Measurements from ENCODE around the gene TFCP2. TPM values are rescaled to one million over a fixed set of nuclear protein-coding genes. Genes with fewer than 3 reads are reported as not detected.

TFCP2 gene
- total RNA-seq, 1 donor from 2014 or later: 45.1 TPM

DNA sequence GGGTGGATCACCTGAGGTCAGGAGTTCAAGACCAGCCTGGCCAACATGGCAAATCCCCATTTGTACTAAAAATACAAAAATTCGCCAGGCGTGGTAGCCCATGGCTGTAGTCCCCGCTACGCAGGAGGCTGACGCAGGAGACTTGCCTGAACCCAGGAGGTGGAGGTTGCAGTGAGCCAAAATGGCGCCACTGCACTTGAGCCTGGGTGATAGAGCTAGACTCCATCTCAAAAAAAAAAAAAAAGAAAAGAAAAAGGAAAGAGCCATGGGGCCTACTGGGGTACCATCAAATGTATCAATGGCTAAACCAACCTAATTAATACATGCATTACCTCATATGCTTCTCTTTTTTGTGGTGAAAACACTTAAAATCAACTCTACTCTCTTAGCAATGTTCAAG is 10.7 kb downstream of the TFCP2 start:
- intact Hi-C loops (cut with micrococcal nuclease): no loop called here

DNA sequence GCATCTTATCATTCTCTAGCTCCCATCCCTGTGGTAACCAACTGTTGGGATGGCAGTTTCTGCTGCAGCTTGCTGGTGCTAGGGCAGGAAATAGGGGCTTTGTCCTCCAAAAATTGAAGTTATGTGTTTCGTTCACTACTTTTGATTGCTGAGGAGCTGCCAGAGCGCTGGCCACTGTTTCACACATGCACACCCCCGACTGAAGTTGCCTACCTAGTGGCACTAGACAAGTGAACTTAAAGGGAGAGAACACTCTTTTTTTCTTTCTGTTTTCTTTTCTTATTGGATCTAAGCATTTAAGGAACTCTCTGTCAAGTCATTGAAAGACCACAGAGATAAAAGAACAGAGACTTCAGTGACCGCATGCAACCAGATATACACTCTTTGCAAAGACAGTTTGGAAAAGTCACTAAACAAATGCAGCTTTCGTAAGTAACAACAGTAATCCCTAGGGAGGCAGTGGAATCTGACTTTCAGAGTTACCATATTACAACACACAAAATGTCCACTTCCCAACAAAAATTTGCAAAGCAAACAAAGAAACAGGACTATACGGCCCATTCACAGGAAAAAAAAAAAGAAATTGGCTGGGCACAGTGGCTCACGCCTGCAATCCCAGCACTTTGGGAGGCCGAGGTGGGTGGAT is 12.0 kb downstream of the TFCP2 start:
- intact Hi-C loops (cut with micrococcal nuclease): no loop called here

DNA sequence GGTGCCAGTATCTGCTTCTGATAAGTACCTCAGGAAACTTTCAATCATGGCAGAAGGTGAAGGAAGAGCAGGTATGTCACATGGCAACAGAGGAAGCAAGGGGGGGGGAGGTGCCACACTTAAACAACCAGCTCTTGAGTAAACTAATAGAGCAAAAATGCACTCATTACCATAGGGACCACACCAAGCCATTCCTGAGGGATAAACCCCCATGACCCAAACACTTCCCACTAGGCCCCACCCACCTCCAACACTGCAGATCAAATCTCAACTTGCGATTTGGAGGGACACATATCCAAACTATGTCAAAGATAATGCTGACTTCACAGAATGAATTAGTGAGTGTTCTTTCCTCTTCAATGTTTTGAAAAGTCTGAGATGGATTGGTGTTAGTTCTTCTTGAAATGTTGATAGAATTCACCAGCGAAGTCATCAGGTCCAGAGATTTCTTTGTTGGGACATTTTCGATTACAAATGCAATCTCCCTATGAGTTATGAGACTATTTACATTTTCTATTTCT is 16.6 kb downstream of the TFCP2 start:
- intact Hi-C loops (cut with micrococcal nuclease): loop anchor here (2.0 kb wide), 1 partner anchor 16 kb away; the partner anchor contains the start of gene TFCP2

DNA sequence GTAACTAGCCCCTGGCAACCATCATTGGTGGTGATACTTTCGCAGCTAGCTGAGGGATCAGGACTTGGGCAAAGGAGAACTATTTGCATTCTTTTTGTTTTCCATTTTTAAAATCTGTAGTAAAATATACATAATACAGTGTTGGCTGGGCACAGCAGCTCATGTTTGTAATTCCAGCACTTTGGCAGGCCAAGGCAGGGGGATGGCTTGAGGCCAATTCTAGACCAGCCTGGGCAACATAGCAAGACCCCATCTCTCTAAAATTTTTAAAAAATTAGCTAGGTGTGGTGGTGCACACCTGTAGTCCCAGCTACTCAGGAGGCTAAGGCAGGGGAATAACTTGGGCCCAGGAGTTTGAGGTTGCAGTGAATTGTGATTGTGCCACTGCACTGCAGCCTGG is 20.0 kb downstream of the TFCP2 start:
- intact Hi-C loops (cut with micrococcal nuclease): no loop called here

DNA sequence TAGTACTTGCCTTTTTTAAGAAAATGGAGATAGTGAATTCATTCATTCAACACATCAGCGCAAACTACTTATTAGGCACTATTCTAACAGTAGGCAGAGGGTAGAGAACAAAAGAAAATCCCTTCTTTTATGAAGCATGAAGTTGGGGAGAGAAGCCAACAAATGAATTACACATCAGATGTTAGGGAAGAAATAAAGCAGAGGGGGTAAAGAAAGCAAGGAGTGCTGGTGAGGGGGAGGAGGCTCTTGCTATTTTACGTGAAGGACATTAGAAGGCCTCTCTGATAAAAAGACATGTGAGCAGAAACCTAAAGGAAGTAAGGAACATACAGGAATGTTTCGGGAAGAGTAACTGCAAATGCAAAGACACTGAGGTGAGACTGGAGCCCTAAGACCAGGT is 22.2 kb downstream of the TFCP2 start:
- intact Hi-C loops (cut with micrococcal nuclease): no loop called here

DNA sequence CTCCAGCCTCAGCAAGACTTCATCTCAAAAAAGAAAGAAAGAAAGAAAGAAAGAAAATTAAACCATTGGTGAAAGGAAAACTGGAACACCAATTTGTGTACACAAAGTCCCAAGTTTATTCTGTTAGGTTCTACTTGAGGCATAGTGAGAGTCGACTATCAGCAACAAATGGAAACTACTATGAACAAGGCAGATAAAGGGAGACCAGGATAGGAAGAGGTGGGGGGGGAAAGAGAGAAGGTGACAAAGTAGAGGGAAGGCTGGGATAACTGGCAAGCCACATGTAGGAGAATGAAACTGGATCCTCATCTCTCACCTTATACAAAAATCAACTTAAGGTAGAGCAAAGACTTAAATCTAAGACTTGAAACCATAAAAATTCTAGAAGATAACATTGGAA is 25.6 kb downstream of the TFCP2 start:
- intact Hi-C loops (cut with micrococcal nuclease): no loop called here

DNA sequence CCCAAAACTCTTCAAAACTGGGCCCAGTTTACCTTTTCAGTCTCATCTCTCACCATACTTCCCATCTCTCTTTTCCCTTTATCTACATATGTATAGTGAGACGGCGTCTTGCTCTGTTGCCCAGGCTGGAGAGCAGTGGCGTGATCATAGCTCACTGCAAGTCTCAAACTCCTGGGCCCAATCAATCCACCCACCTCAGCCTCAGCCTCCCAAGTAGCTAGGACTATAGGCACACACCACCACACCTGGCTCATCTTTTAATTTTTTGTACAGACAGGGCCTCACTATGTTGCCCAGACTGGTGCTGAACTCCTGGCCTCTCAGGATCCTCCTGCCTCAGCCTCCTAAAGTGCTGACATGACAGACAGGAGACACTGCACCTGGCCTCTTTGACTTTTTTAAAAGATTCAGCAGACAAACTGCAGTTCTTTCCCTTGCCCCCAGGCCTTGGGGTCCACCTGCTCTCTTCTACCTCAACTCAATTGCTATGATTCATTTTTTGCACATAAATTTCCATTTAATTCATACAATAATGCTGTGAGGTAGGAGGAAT is 33.6 kb downstream of the TFCP2 start:
- intact Hi-C loops (cut with micrococcal nuclease): no loop called here

DNA sequence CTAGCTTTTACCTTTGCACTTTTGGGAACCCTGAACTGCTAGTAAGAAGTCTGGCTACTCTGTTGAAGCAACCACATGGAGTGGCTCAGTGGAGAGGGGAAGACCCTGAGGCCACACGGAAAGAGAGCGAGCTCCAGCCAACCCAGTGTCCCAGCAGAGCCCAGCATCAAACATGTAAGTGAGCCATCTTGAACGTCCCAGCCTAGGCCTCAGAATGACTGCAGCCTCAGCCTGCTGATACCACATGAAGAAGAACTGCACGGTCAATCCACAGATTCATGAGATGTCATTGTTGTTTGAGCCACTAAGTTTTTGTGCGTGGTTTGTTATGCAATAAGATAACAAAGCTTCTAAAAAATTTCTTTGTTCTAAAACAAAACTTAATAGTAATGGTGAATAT is 40.2 kb downstream of the TFCP2 start:
- intact Hi-C loops (cut with micrococcal nuclease): no loop called here

DNA sequence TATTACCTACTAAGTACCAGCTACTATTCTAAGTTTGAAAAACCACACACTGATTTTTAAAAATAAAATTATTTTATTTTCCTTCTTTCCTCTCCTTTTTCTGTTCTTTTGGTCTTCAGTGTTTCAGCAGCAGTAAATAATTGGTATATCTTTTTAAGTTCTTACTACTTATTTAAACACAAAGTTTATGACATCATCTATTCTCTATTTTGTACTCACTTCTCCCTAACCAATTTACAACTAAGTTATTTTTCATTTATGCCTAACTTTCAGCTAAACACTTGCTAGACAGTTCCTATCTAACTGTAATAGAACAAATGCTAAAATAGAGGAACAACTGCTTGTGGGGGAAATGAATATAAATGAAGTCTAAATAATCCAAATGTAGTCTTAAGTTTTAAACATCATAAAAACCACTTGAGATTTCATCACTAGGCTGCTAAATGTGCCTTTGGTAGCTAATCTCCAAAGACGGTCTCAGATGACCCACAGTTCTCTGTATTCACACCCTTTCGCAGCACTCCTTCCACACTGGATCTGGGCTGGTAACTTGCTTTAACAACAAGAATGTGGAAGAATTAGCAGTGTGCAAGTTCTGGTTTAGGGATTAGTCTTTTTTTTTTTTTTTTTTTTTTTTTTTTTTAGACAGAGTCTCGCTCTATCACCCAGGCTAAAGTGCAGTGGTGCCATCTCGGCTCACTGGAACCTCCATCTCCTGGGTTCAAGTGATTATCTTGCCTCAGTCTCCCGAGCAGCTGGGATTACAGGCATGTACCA is 41.0 kb downstream of the TFCP2 start:
- intact Hi-C loops (cut with micrococcal nuclease): no loop called here

DNA sequence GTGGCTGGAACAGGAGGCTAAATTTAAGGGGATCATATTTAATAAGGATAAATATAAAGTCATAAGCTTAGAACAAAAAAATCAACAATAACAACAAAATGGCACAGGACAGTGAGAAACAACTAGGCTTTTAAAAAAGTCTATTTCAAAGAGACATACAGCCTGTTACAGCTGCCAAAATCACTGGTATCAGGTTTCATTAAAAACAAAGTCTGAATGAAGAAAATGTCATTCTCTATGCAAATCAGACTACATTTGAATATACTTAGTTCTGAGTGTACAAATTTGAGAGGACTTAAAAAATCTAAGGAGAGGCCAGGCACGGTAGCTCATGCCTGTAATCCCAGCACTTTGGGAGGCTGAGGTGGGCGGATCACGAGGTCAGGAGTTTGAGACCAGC is 44.0 kb downstream of the TFCP2 start:
- intact Hi-C loops (cut with micrococcal nuclease): no loop called here

DNA sequence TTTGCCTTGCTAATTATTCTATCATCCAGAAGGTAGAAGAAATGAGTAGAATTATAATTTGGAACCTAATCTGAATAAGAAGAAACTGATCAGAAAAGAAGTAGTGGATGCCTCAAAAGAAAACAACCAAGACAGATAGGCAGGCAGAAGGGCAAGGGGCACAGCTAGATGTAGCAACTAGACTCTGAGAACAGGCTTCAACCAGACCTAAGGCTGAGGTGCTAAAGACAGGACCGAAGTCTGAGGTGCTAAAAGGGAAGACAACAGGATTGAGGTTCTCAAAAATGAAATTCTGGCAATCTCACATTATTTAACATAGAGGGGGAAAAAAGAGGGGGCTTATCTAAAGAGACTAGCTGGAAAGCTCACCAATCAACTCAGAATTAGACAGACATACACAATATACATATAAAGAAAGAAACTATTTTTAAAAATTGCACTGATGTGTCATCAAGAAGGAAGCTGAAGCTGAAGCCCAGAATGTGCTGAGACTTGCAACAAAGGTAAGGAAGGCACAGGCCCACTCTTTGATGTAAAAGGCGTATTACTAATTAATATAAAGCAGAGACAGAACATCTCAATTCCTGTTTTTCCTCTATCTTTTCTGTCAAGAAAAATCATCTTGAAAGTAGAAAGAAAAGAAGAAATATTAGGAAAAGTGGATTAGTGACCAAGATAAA is 45.7 kb downstream of the TFCP2 start:
- intact Hi-C loops (cut with micrococcal nuclease): no loop called here

DNA sequence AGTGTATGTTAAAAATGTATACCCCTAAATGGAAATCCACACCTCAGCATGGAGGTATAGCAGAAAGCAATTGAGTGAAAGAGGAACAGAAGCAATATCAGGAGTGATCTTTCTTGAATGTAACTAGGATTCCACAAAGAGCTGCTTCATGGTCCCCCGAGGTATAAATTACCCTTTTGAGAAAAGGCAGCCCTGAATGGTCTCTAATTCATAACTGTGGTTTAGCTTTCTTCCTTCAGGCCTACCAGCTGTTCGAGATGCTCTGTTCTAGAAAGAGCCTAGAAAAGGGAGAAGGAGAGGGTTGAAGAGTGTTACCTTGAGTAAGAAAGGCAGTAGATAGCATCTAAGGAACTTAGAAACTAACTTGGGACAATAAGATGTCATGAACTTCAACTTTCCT is 46.6 kb downstream of the TFCP2 start:
- intact Hi-C loops (cut with micrococcal nuclease): no loop called here

DNA sequence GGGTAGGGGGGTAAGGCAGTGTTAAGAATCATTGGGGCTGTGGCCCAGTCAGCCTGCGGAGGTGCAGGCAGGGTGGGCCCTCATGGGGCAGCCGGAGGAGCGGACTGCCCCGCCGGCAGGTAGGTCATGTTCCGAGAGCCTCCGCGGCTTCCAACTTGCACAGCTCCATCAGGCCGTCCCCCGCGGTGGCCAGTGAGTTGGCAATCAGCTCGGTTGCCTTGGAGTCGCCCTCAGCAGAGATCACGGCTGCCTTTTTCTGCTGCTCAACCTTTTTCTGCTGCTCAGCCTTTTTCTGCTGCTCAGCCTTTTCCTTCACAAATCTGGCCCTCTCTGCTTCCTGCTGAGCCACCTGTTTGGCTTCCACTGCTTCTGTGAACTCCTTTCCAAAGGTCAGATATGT is 48.4 kb downstream of the TFCP2 start:
- intact Hi-C loops (cut with micrococcal nuclease): no loop called here

DNA sequence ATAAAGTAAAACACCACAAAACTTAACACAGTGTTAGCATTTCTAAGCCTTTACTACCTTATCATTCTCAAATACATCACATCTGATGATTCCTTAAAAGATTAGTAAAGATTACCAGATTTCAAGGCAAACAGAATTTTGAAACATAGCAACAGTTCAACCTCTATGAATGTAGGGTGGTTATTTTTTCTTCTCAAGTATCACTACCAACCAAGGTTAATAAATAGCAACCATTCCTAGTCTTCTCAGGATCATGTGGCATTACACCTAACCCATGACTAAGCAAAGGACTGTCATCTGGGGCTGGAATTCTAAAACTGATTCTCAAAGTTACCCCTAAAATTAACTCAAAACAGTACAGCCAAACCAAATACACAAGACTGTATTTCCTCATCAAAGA is 50.1 kb downstream of the TFCP2 start:
- intact Hi-C loops (cut with micrococcal nuclease): no loop called here

DNA sequence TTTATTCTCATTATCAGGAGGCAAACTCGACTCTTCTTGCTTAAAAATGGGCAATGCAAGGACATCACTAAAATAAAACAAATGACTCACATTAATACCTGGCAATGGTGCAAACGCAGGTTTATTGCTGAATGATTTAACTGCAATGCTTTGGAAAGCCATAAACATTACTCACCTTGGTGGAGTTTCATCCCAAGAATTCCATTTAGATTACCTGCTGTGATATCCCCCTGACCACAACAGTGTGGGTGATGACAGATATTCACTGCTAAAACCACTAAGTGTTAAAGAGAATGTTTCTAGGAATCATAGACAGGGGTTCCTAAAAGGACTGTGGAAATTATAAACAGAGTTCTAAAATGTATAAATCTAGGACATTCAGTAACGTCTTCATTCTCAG is 54.2 kb downstream of the TFCP2 start:
- intact Hi-C loops (cut with micrococcal nuclease): no loop called here

DNA sequence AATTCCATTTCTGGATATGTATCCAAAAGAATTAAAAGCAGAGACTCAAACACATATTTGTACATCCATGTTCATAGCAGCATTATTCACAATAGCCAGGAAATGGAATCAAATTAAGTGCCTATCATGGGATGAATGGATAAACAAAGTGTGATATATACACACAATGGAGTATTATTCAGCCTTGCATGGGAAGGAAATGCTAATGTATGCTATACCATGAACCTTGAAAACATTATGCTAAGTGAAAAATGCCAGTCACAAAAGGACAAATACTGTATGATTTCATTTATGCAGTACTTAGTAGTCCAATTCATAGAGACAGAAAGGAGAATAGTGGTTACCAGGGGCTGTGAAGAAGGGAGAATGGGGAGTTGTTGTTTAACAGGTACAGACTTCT is 57.4 kb downstream of the TFCP2 start:
- intact Hi-C loops (cut with micrococcal nuclease): no loop called here

DNA sequence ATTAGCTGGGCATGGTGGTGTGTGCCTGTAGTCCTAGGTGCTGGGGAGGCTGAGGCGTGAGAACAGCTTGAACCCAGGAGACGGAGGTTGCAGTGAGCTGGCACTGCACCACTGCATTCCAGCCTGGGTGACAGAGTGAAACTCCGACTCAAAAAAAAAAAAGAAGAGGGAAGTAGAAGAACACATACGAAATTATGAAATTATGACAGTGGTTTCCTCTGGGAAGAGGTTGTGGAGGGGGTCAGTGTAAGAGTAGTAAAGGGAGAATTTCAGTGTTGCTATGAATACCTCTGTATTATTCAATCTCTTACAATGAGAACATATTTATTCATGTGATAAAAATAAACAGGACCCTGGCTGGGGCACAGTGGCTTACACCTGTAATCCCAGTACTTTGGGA is 64.8 kb downstream of the TFCP2 start:
- intact Hi-C loops (cut with micrococcal nuclease): no loop called here

DNA sequence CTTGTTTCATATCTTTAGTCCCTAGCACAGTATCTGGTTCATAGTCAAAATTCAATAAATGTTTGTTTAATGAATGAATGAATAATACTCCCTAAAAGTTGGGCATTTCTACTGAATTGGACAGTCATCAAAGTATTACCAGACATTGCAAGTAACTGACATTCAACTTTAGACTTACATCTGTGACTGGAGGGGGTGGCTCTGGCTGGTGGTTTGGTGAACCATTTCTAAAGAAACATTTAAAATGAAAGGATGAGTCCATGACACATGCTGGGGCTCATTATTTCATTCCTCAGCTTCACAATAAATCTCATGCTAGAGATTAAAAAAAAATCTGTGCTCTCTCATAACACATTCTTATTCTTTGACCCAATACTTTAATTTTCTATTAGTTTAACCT is 69.0 kb downstream of the TFCP2 start:
- intact Hi-C loops (cut with micrococcal nuclease): no loop called here

DNA sequence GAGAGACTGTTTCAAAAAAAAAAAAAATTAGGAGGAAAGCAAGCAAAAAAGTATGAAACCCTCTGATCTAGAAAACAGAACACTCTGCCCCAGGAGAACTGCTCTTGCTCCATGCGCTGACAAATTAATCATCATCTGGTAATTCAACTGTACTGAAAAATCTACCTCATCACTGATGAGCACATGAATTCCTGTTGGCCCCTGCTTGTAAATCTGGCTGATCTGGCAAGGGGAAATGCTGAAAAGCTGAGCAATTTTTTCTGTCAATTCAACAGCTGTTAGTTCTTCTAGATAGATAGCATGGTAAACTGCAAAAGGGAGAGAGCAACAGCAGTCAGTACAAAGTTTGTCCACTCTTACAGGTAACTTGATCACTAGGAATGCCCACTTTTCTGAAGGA is 74.3 kb downstream of the TFCP2 start:
- intact Hi-C loops (cut with micrococcal nuclease): no loop called here

DNA sequence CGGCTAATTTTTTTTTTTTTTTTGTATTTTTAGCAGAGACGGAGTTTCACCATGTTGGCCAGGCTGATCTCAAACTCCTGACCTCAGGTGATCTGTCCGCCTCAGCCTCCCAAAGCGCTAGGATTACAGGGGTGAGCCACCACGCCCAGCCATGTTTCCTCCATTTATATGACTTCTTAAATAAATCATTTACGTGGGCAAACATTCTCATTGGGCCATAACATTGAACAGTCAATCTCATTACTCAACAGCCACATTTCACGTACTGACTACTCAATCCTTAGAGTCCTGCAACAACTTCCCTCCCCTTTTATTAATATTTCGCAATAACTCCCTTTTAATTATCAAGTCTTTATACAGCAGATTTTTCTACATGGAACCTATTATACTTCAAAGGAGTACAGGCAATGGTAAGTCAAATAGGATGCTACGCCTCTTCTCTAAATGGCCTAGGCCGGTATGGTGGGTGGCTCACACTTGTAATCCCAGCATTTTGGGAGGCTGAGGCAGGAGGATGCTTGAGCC is 82.2 kb downstream of the TFCP2 start:
- intact Hi-C loops (cut with micrococcal nuclease): no loop called here

DNA sequence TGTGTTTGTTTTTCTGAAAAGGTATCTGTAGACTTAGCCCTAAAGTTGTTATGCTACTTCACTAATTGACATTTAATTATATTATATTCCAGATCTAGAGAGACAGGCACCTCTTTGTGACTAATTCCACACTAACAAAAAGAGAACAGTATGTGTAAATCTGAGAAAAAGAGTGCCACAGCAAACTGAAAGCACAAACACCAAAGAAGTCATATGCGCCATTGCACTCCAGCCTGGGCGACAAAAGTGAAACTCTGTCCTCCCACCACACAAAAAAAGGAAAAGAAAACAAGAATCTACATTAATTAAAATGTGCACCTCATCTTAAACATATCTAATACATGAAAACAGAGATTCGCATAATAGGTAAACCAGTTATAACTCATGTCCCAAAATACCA is 85.1 kb downstream of the TFCP2 start:
- intact Hi-C loops (cut with micrococcal nuclease): no loop called here

DNA sequence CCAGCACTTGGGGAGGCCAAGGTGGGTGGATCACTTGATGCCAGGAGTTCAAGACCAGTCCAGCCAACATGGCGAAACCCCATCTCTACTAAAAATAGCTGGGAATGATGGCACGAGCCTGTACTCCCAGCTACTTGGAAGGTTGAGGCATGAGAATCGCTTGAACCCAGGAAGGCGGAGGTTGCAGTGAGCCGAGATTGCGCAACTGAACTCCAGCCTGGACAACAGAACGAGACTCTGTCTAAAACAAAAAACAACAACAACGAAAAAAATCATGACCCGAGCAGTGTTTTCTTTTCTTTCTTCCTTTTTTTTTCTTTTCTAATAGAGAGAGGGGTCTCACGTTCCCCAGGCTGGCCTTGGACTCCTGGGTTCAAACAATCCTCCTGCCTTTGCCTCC is 86.0 kb downstream of the TFCP2 start:
- intact Hi-C loops (cut with micrococcal nuclease): no loop called here
